IgD-negative memory B cell (primary cell): ENCODE results near the gene BBS1. TPM values are rescaled to one million over a fixed set of nuclear protein-coding genes. Genes with fewer than 3 reads are reported as not detected.

Source experiments
- H3K27ac Mint-ChIP-seq, 3 donors: one replicate each; pipeline ENCODE4 v1.8.0; 2020 to 2022; ENCODE audit warnings: mild to moderate bottlenecking in 3 of 3, mixed read lengths in 3 of 3, moderate library complexity in 1 of 3
- H3K27me3 Mint-ChIP-seq: one replicate; pipeline ENCODE4 v1.8.0; 2021; ENCODE audit warnings: mixed read lengths
- H3K36me3 Mint-ChIP-seq: one replicate; pipeline ENCODE4 v1.8.0; 2020; ENCODE audit warnings: mild to moderate bottlenecking, mixed read lengths
- H3K4me1 Mint-ChIP-seq, 3 donors: one replicate each; pipeline ENCODE4 v1.8.0; 2020 to 2022; ENCODE audit warnings: mixed read lengths in 3 of 3, mild to moderate bottlenecking in 1 of 3
- H3K4me3 Mint-ChIP-seq, 4 donors: one replicate each; pipeline ENCODE4 v1.8.0; 2020 to 2022; ENCODE audit warnings: mild to moderate bottlenecking in 4 of 4, mixed read lengths in 4 of 4, moderate library complexity in 3 of 4
- H3K9me3 Mint-ChIP-seq, 3 donors: one replicate each; pipeline ENCODE4 v1.8.0; 2020 to 2021; ENCODE audit warnings: mixed read lengths in 3 of 3, mild to moderate bottlenecking in 1 of 3
- polyA plus RNA-seq: library from polyadenylated mRNA; unstranded; fragments of 300-500 nt; fragmentation: Illumina TruSeq; gene quantifications from one replicate; pipeline ENCODE4 v1.2.3, GENCODE V29; 2021

Gene BBS1
- polyA plus RNA-seq, 1 donor from 2014 or later: 10.3 TPM

GRCh38 chr11:66546966-66547661 lies 36.7 kb downstream of the BBS1 start:
- H3K4me1 Mint-ChIP-seq: peaks cover 24 to 27% (median 25%) of the 10 kb centered on the region in 3 donors
- H3K4me3 Mint-ChIP-seq: peak overlapping the region; percentile 84 to 94 (median 92)
- no peaks in the 10 kb centered on the region for H3K9me3 Mint-ChIP-seq
- no peaks in the 10 kb centered on the region for H3K27me3 Mint-ChIP-seq
- H3K27ac Mint-ChIP-seq: peak overlapping the region in 2 of 3 donors; percentile 61 to 95
- H3K36me3 Mint-ChIP-seq: peaks cover 4% of the 10 kb centered on the region

- no peak overlapping the region for H3K27ac Mint-ChIP-seq
These were observed 37.2 kb downstream of the BBS1 start for GRCh38 chr11:66547662-66548009.

GRCh38 chr11:66548041-66548440 lies 37.6 kb downstream of the BBS1 start:
- H3K27ac Mint-ChIP-seq: no peak overlapping the region
- no peaks in the 10 kb centered on the region for H3K9me3 Mint-ChIP-seq
- peaks cover 19 to 22% (median 19%) of the 10 kb centered on the region in 3 donors for H3K4me1 Mint-ChIP-seq
- H3K36me3 Mint-ChIP-seq: peaks cover 4% of the 10 kb centered on the region
- no peaks in the 10 kb centered on the region for H3K27me3 Mint-ChIP-seq
- peak overlapping the region in 3 of 4 donors; percentile 9 to 78 (median 58) for H3K4me3 Mint-ChIP-seq

More at GRCh38 chr11:66547662-66548009, 37.2 kb downstream of the BBS1 start:
- H3K4me3 Mint-ChIP-seq: peak overlapping the region in 3 of 4 donors; percentile 9 to 93 (median 58)
- H3K27me3 Mint-ChIP-seq: no peaks in the 10 kb centered on the region
- no peaks in the 10 kb centered on the region for H3K9me3 Mint-ChIP-seq
- peaks cover 4% of the 10 kb centered on the region for H3K36me3 Mint-ChIP-seq
- peaks cover 19 to 23% (median 23%) of the 10 kb centered on the region in 3 donors for H3K4me1 Mint-ChIP-seq

GRCh38 chr11:66548774-66549630 lies 38.6 kb downstream of the BBS1 start:
- peak overlapping the region in 3 of 4 donors; percentile 31 to 67 (median 58) for H3K4me3 Mint-ChIP-seq
- peaks cover 10 to 14% (median 10%) of the 10 kb centered on the region in 3 donors for H3K4me1 Mint-ChIP-seq
- peak overlapping the region in 1 of 3 donors; percentile 8 for H3K27ac Mint-ChIP-seq
- H3K36me3 Mint-ChIP-seq: peaks cover 4% of the 10 kb centered on the region
- H3K9me3 Mint-ChIP-seq: no peaks in the 10 kb centered on the region
- H3K27me3 Mint-ChIP-seq: no peaks in the 10 kb centered on the region

- no peaks in the 10 kb centered on the region for H3K9me3 Mint-ChIP-seq
- peak overlapping the region in 1 of 3 donors; percentile 6 for H3K27ac Mint-ChIP-seq
- peak overlapping the region in 1 of 4 donors; percentile 49 for H3K4me3 Mint-ChIP-seq
These were observed 39.3 kb downstream of the BBS1 start for GRCh38 chr11:66549696-66550095.

GRCh38 chr11:66550887-66551286 lies 40.5 kb downstream of the BBS1 start:
- H3K9me3 Mint-ChIP-seq: no peaks in the 10 kb centered on the region
- H3K27me3 Mint-ChIP-seq: no peaks in the 10 kb centered on the region
- H3K4me3 Mint-ChIP-seq: no peak overlapping the region
- H3K4me1 Mint-ChIP-seq: peaks cover 0 to 8% (median 0%) of the 10 kb centered on the region in 3 donors
- H3K27ac Mint-ChIP-seq: no peak overlapping the region
- H3K36me3 Mint-ChIP-seq: peaks cover 3% of the 10 kb centered on the region

More at GRCh38 chr11:66549696-66550095, 39.3 kb downstream of the BBS1 start:
- Mint-ChIP-seq H3K27me3 (no peaks in the 10 kb centered on the region), H3K36me3 (peaks cover 2% of the 10 kb centered on the region), H3K4me1 (peaks cover 5 to 11% (median 5%) of the 10 kb centered on the region in 3 donors)

GRCh38 chr11:66554602-66555001 lies 44.2 kb downstream of the BBS1 start:
- no peak overlapping the region for H3K27ac Mint-ChIP-seq
- H3K4me1 Mint-ChIP-seq: peaks cover 0 to 3% (median 0%) of the 10 kb centered on the region in 3 donors

GRCh38 chr11:66555416-66555815 lies 45.0 kb downstream of the BBS1 start:
- H3K4me3 Mint-ChIP-seq: no peak overlapping the region

More at GRCh38 chr11:66554602-66555001, 44.2 kb downstream of the BBS1 start:
- H3K9me3 Mint-ChIP-seq: no peaks in the 10 kb centered on the region
- H3K27me3 Mint-ChIP-seq: peaks cover 6% of the 10 kb centered on the region
- H3K4me3 Mint-ChIP-seq: no peak overlapping the region
- peaks cover 3% of the 10 kb centered on the region for H3K36me3 Mint-ChIP-seq

GRCh38 chr11:66556086-66556485 lies 45.7 kb downstream of the BBS1 start:
- Mint-ChIP-seq H3K4me3 (peak overlapping the region in 1 of 4 donors; percentile 5), H3K27ac (peak overlapping the region in 1 of 3 donors; percentile 43), H3K4me1 (peaks cover 0 to 2% (median 0%) of the 10 kb centered on the region in 3 donors), H3K27me3 (peaks cover 12% of the 10 kb centered on the region), H3K9me3 (no peaks in the 10 kb centered on the region), H3K36me3 (peaks cover 2% of the 10 kb centered on the region)

More at GRCh38 chr11:66555416-66555815, 45.0 kb downstream of the BBS1 start:
- Mint-ChIP-seq H3K27ac (no peak overlapping the region), H3K9me3 (no peaks in the 10 kb centered on the region), H3K36me3 (peaks cover 3% of the 10 kb centered on the region), H3K4me1 (peaks cover 0 to 3% (median 0%) of the 10 kb centered on the region in 3 donors), H3K27me3 (peaks cover 7% of the 10 kb centered on the region)

GRCh38 chr11:66557733-66558326 lies 47.4 kb downstream of the BBS1 start:
- H3K27ac Mint-ChIP-seq: no peak overlapping the region
- peaks cover 0 to 2% (median 0%) of the 10 kb centered on the region in 3 donors for H3K4me1 Mint-ChIP-seq
- H3K4me3 Mint-ChIP-seq: no peak overlapping the region
- H3K36me3 Mint-ChIP-seq: peaks cover 2% of the 10 kb centered on the region
- no peaks in the 10 kb centered on the region for H3K9me3 Mint-ChIP-seq
- peaks cover 15% of the 10 kb centered on the region for H3K27me3 Mint-ChIP-seq

- peaks cover 2% of the 10 kb centered on the region for H3K36me3 Mint-ChIP-seq
- H3K4me1 Mint-ChIP-seq: peaks cover 0 to 2% (median 0%) of the 10 kb centered on the region in 3 donors
- peaks cover 15% of the 10 kb centered on the region for H3K27me3 Mint-ChIP-seq
- no peak overlapping the region for H3K4me3 Mint-ChIP-seq
- H3K9me3 Mint-ChIP-seq: no peaks in the 10 kb centered on the region
- H3K27ac Mint-ChIP-seq: no peak overlapping the region
These were observed 48.9 kb downstream of the BBS1 start for GRCh38 chr11:66559142-66559865.

- Mint-ChIP-seq H3K27me3 (peaks cover 15% of the 10 kb centered on the region), H3K9me3 (no peaks in the 10 kb centered on the region), H3K4me1 (no peaks in the 10 kb centered on the region), H3K27ac (no peak overlapping the region), H3K36me3 (no peaks in the 10 kb centered on the region), H3K4me3 (no peak overlapping the region)
These were observed 49.6 kb downstream of the BBS1 start for GRCh38 chr11:66559866-66560676.

- no peak overlapping the region for H3K4me3 Mint-ChIP-seq
- H3K27me3 Mint-ChIP-seq: peaks cover 16% of the 10 kb centered on the region
- H3K36me3 Mint-ChIP-seq: no peaks in the 10 kb centered on the region
- no peaks in the 10 kb centered on the region for H3K9me3 Mint-ChIP-seq
- no peaks in the 10 kb centered on the region for H3K4me1 Mint-ChIP-seq
- peak overlapping the region in 1 of 3 donors; percentile 87 for H3K27ac Mint-ChIP-seq
These were observed 50.9 kb downstream of the BBS1 start for GRCh38 chr11:66561178-66561974.
